Kidney glomerular epithelial cell (primary cell): ENCODE measurements around the gene GPX8.

Experiments
- DNase-seq: peaks from one replicate; lab custom pipeline; 2025; lab: John Stamatoyannopoulos, UW

Gene GPX8

GRCh38 chr5:55172937-55173686 is 13.1 kb downstream of the GPX8 start, which contains the start of gene CDC20B:
TSS of gene CDC20B (minus strand) at chr5:55173177. CDS start at chr5:55173000, 177 bp downstream.
- peak; percentile 50 for DNase-seq

- no peak for DNase-seq
These were observed 13.8 kb downstream of the GPX8 start for GRCh38 chr5:55173687-55174230.

- DNase-seq = no peak
These were observed 15.8 kb downstream of the GPX8 start for GRCh38 chr5:55175781-55176175.

- DNase-seq = no peak
These were observed 16.3 kb downstream of the GPX8 start for GRCh38 chr5:55176176-55176818.

- DNase-seq = no peak
These were observed 17.1 kb downstream of the GPX8 start for GRCh38 chr5:55177078-55177477.

GRCh38 chr5:55180016-55180415 is 20.0 kb downstream of the GPX8 start:
- DNase-seq = no peak

GRCh38 chr5:55187370-55187769 is 27.4 kb downstream of the GPX8 start:
- DNase-seq = peak; percentile 5

- DNase-seq = no peak
These were observed 28.9 kb downstream of the GPX8 start for GRCh38 chr5:55188656-55189540.

- DNase-seq = no peak
These were observed 31.2 kb downstream of the GPX8 start for GRCh38 chr5:55191165-55191564.

- DNase-seq = no peak
These were observed 45.0 kb downstream of the GPX8 start for GRCh38 chr5:55205001-55205400.

- no peak for DNase-seq
These were observed 51.4 kb downstream of the GPX8 start for GRCh38 chr5:55211184-55211874.
